B cell (primary cell): Measurements from ENCODE around the gene TESMIN. TPM values are rescaled to one million over a fixed set of nuclear protein-coding genes. Genes with fewer than 3 reads are reported as not detected.

Experiments
- ATAC-seq: fragments of 200-7000 bp; cut with Tn5 transposase; one replicate; pipeline ENCODE4 v1.10.0; 2021; ENCODE audit warnings: low read depth, mild to moderate bottlenecking, moderate number of reproducible peaks, moderate library complexity
- CTCF ChIA-PET: fragments of 350-600 bp; sonication (Branson Sonifier 250); formaldehyde crosslinking; loops from one replicate; lab custom pipeline; 2021; ENCODE audit warnings: antibody characterized with exemption, inconsistent platforms; lab: Charles Lee
- POLR2A ChIA-PET: fragments of 350-600 bp; sonication (Branson Sonifier 250); formaldehyde crosslinking; loops from one replicate; lab custom pipeline; 2021; ENCODE audit warnings: antibody characterized with exemption; lab: Charles Lee
- DNase-seq: peaks from one replicate; pipeline ENCODE4 v3.0.0; 2013
- H2AFZ ChIP-seq: 2 replicates; pipeline ENCODE4 v1.6.1; 2012; ENCODE audit warnings: mild to moderate bottlenecking, low read depth, low read length; ENCODE audit not compliant: insufficient read depth, poor library complexity, severe bottlenecking
- H3K27ac ChIP-seq, 2 donors: 1 replicate in 1 of 2; 2 replicates in 1 of 2; pipeline ENCODE4 v1.5.1; 2012 to 2013; ENCODE audit warnings: low read length in 2 of 2, mild to moderate bottlenecking in 2 of 2, moderate library complexity in 1 of 2
- H3K27me3 ChIP-seq, 4 experiments: fragments of 200-600 bp in 1 of 4; sonication (generic) in 1 of 4; replicated peaks in 1 of 4; 1 replicate in 2 of 4; 2 replicates in 2 of 4; pipeline versions ENCODE4 v1.6.1 to v1.7.0; 2013 to 2016; ENCODE audit warnings: low read length in 3 of 4, mild to moderate bottlenecking in 2 of 4, mixed read lengths in 1 of 4, moderate library complexity in 1 of 4; ENCODE audit not compliant: insufficient read depth in 4 of 4, control insufficient read depth in 3 of 4; ENCODE audit errors: control extremely low read depth in 1 of 4
- H3K36me3 ChIP-seq, 2 experiments: replicated peaks in 1 of 2; 1 replicate in 1 of 2; 2 replicates in 1 of 2; pipeline versions ENCODE4 v1.6.1 to v1.7.1; 2013; ENCODE audit warnings: low read length in 1 of 2; ENCODE audit not compliant: insufficient read depth in 2 of 2, control insufficient read depth in 1 of 2; ENCODE audit errors: control extremely low read depth in 1 of 2, extremely low read depth in 1 of 2
- H3K4me1 ChIP-seq, 2 donors: fragments of 200-600 bp in 1 of 2; sonication (generic) in 1 of 2; 1 replicate in 1 of 2; 2 replicates in 1 of 2; pipeline versions ENCODE4 v1.5.1 to v1.6.1; 2013 to 2017; ENCODE audit warnings: low read length in 2 of 2; ENCODE audit not compliant: control insufficient read depth in 2 of 2, insufficient read depth in 2 of 2
- H3K4me2 ChIP-seq: replicated peaks from 2 replicates; pipeline ENCODE3; 2012; ENCODE audit warnings: mild to moderate bottlenecking, low read depth, low read length; ENCODE audit not compliant: poor library complexity, severe bottlenecking
- H3K4me3 ChIP-seq, 5 experiments: fragments of 200-600 bp in 1 of 5; sonication (generic) in 1 of 5; 1 replicate in 3 of 5; 2 replicates in 2 of 5; pipeline versions ENCODE4 v1.5.1 to v1.7.0; 2011 to 2016; ENCODE audit warnings: low read length in 4 of 5, mild to moderate bottlenecking in 4 of 5, low read depth in 2 of 5, control low read depth in 1 of 5, moderate library complexity in 1 of 5; ENCODE audit not compliant: insufficient read depth in 1 of 5; ENCODE audit errors: control extremely low read depth in 1 of 5, extremely low read depth in 1 of 5
- H3K79me2 ChIP-seq: fragments of 200-600 bp; sonication (generic); one replicate; pipeline ENCODE4 v1.6.0; 2016; ENCODE audit warnings: low read length; ENCODE audit not compliant: control insufficient read depth, insufficient read depth
- H3K9ac ChIP-seq: fragments of 200-600 bp; sonication (generic); 2 replicates; pipeline ENCODE4 v1.6.1; 2017; ENCODE audit warnings: mild to moderate bottlenecking, low read length, moderate library complexity
- H3K9me3 ChIP-seq, 3 donors: one replicate each; pipeline versions ENCODE4 v1.6.1 to v1.7.1; 2013; ENCODE audit warnings: low read length in 2 of 3; ENCODE audit not compliant: control insufficient read depth in 2 of 3, insufficient read depth in 1 of 3; ENCODE audit errors: control extremely low read depth in 1 of 3
- H4K20me1 ChIP-seq: 2 replicates; pipeline ENCODE4 v1.6.0; 2012; ENCODE audit warnings: mild to moderate bottlenecking, low read length; ENCODE audit not compliant: insufficient read depth, control insufficient read depth, poor library complexity, severe bottlenecking
- H3K27ac Mint-ChIP-seq: one replicate; pipeline ENCODE4 v1.8.0; 2021; ENCODE audit warnings: mixed read lengths
- H3K27me3 Mint-ChIP-seq: one replicate; pipeline ENCODE4 v1.8.0; 2021; ENCODE audit warnings: mixed read lengths
- H3K4me1 Mint-ChIP-seq: one replicate; pipeline ENCODE4 v1.8.0; 2021; ENCODE audit warnings: mixed read lengths
- H3K4me3 Mint-ChIP-seq: one replicate; pipeline ENCODE4 v1.8.0; 2021; ENCODE audit warnings: mixed read lengths
- H3K9me3 Mint-ChIP-seq: one replicate; pipeline ENCODE4 v1.8.0; 2022; ENCODE audit warnings: mixed read lengths; ENCODE audit not compliant: insufficient read depth
- CTCF ChIP-seq: fragments of 200-600 bp; IDR thresholded peaks from one replicate; pipeline ENCODE4 v1.8.0; 2022; ENCODE audit warnings: antibody characterized with exemption, mild to moderate bottlenecking
- EZH2 ChIP-seq: IDR thresholded peaks from 2 replicates; pipeline ENCODE4 v1.6.1; 2012; ENCODE audit warnings: borderline replicate concordance, low read depth, mild to moderate bottlenecking, moderate library complexity, low read length; ENCODE audit not compliant: insufficient read depth, poor library complexity, severe bottlenecking
- WGBS: methylation state at CpG from one replicate; pipeline ENCODE4 v1.1.5; 2013; ENCODE audit warnings: missing lambda C conversion rate; ENCODE audit not compliant: insufficient coverage; 5-methylcytosine and 5-hydroxymethylcytosine counted together
- intact Hi-C: fragments of 100-400 bp; cut with micrococcal nuclease; formaldehyde crosslinking; loops from one replicate; pipeline ENCODE4 v1.10.0; 2022
- polyA plus RNA-seq: library from polyadenylated mRNA; depleted of rRNA; stranded (reverse); fragments of >200 nt; gene quantifications from 2 replicates; pipeline ENCODE4 v1.2.3, GENCODE V29; 2012
- total RNA-seq, 2 donors: library from RNA; stranded (reverse); fragments of 120-200 nt in 1 of 2; gene quantifications; 1 replicate in 1 of 2; 2 replicates in 1 of 2; pipeline versions ENCODE4 v1.2.3 to v1.2.4, GENCODE V29; 2013 to 2022

The TESMIN gene
- total and polyA plus RNA-seq, 2 donors (not counting 1 experiment from before 2014, with no cell fraction given) = 3.2 to 4.3 TPM

GRCh38 chr11:68689737-68690625, 61.3 kb downstream of the TESMIN start:
- peaks cover 0 to 4% (median 0%) of the 10 kb centered on the region in 3 donors for H3K9me3 ChIP-seq
- Mint-ChIP-seq H3K9me3 (no peaks in the 10 kb centered on the region), H3K4me3 (no peak overlapping the region), H3K4me1 (no peaks in the 10 kb centered on the region), H3K27ac (no peak overlapping the region), H3K27me3 (peaks cover 52% of the 10 kb centered on the region)
- WGBS = 74% methylated on average over 14 of the region's 14 CpGs
- ChIA-PET POLR2A (no interaction called here), CTCF (no interaction called here)
- peaks cover 0 to under 1% of the 10 kb centered on the region in 2 donors for H3K4me1 ChIP-seq
- no peak overlapping the region for H3K27ac ChIP-seq
- H3K4me3 ChIP-seq = no peak overlapping the region
- TF ChIP-seq EZH2 (no peak), CTCF (no peak)
- no peak for ATAC-seq
- no peaks in the 10 kb centered on the region for H3K79me2 ChIP-seq
- H4K20me1 ChIP-seq = no peaks in the 10 kb centered on the region
- peaks cover 0 to 13% (median 2%) of the 10 kb centered on the region in 4 experiments for H3K27me3 ChIP-seq
- no peak for DNase-seq
- intact Hi-C loops = no loop called here
- H3K9ac ChIP-seq = no peak overlapping the region
- H3K36me3 ChIP-seq = no peaks in the 10 kb centered on the region
- no peak overlapping the region for H3K4me2 ChIP-seq
- H2AFZ ChIP-seq = no peak overlapping the region

GRCh38 chr11:68688881-68689280, 62.4 kb downstream of the TESMIN start:
- ATAC-seq (no peak), DNase-seq (no peak)
- peaks cover 42% of the 10 kb centered on the region for H3K27me3 Mint-ChIP-seq
- intact Hi-C loops = no loop called here
- H3K4me3 Mint-ChIP-seq = no peak overlapping the region
- 95% methylated on average over 12 of the region's 12 CpGs for WGBS
- peaks cover 0 to 4% (median 0%) of the 10 kb centered on the region in 3 donors for H3K9me3 ChIP-seq
- no peaks in the 10 kb centered on the region for H3K9me3 Mint-ChIP-seq
- H3K27me3 ChIP-seq = peaks cover 0 to 20% (median 2%) of the 10 kb centered on the region in 4 experiments
- H3K27ac ChIP-seq = no peak overlapping the region
- no peak overlapping the region for H3K4me3 ChIP-seq
- H3K27ac Mint-ChIP-seq = no peak overlapping the region
- H3K4me1 Mint-ChIP-seq = no peaks in the 10 kb centered on the region
- H3K4me2 ChIP-seq = no peak overlapping the region
- H3K4me1 ChIP-seq = peaks cover 0 to 4% of the 10 kb centered on the region in 2 donors
- no peak overlapping the region for H2AFZ ChIP-seq
- H4K20me1 ChIP-seq = no peaks in the 10 kb centered on the region
- TF ChIP-seq EZH2 (no peak), CTCF (no peak)
- ChIA-PET CTCF (no interaction called here), POLR2A (no interaction called here)
- H3K79me2 ChIP-seq = no peaks in the 10 kb centered on the region
- no peaks in the 10 kb centered on the region for H3K36me3 ChIP-seq
- no peak overlapping the region for H3K9ac ChIP-seq
